Stimulated activated CD8-positive, alpha-beta memory T cell treated with anti-CD3 and anti-CD28 coated beads, Interleukin-4, amount 100 ng/mL, for 48 hours (primary cell): ENCODE measurements around the gene ZYG11B.
"Not testable (repeated sequence)": the region's sequence is repeated elsewhere in the genome, so short reads cannot be mapped to it uniquely, and the experiment has no call there.

ENCODE experiments used
- DNase-seq: peaks from one replicate; pipeline ENCODE4 v3.0.0-alpha.2; 2020

ZYG11B gene

DNA sequence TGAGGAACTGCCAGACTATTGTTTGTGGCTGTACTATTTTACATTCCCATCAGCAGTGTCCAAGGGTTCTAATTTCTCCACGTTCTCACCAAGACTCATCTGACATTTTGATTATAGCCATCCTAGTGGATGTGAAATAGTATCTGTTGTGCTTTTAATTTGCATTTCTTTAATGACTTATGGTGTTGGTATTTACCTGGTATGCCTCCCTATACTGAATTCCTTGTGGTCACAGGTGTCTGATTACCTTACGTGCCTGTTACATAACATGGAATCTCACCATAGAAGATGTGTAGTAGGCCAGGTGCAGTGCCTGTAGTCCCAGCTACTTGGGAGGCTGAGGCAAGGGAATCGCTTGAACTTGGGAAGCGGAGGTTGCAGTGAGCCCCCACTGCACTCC is 129.8 kb downstream of the ZYG11B start:
- no peak for DNase-seq

GRCh38 chr1:52857443-52857842 is 131.2 kb downstream of the ZYG11B start:
- DNase-seq, result no peak

GRCh38 chr1:52862666-52863458 is 136.6 kb downstream of the ZYG11B start:
- no peak for DNase-seq

DNA sequence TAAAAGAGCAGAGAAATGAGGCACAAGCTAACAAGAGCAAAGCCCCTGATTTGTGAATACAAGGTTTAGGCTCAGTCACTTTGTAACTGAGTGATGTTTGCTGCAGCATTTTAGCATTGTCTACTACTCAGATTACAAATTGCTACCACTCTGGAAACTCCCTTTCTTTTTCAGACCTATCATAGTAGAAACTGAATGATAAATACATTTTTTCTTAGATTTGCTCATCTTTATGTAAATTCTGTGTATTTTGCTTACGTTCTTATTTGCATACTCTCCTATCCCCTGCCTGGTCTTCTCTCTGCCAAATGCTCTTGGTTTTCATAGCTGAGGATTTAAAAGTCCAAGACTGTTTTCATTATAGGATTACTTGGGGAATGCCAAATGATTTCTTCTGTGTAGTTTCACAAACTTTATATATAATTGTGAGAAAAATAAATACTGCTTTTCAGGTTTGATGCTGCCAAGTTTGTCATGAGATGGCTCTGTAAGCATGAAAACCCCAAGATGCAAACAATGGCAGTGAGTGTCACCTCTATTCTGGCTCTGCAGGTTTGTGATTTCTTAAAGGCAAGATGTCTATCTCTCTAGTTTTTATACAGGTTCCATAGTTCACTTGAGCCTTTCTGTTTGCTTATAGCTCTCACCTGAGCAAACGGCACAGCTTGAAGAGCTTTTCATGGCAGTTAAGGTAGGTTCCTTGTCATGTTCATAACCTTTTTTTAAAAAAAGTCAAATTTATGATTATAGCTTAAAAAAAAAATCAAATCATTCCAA is 141.0 kb downstream of the ZYG11B start:
- DNase-seq, result no peak

- DNase-seq, result not testable (repeated sequence)
These were observed 143.5 kb downstream of the ZYG11B start for GRCh38 chr1:52869727-52870126.

DNA sequence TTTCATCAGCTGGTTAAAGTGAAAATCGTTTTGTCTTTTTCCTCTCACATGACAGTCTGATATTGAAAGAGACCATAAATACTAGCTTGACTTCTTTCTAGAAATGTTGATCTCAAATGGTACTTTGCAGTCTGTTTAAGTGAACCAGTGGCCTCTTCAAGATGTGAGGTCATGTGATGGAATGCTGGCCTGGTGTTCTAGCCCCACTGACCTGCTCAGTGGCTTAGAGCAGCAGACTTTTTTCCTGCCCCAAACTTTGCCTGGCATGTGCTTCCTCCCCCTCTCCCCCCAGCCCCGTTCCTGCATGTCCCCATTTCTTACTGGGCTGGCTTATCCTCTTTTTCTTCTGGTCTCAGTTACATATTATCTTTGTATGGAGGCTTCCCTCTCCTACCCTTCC is 150.6 kb downstream of the ZYG11B start:
- DNase-seq, result no peak
